ENCODE measurements around the gene MRPS22. TPM values are rescaled to one million over a fixed set of nuclear protein-coding genes. Genes with fewer than 3 reads are reported as not detected.
A peak's percentile ranks its signal among the peaks of the same experiment; 100 is the strongest.

The MRPS22 gene
- total RNA-seq, 1 experiment from 2014 or later: 95.1 TPM

DNA sequence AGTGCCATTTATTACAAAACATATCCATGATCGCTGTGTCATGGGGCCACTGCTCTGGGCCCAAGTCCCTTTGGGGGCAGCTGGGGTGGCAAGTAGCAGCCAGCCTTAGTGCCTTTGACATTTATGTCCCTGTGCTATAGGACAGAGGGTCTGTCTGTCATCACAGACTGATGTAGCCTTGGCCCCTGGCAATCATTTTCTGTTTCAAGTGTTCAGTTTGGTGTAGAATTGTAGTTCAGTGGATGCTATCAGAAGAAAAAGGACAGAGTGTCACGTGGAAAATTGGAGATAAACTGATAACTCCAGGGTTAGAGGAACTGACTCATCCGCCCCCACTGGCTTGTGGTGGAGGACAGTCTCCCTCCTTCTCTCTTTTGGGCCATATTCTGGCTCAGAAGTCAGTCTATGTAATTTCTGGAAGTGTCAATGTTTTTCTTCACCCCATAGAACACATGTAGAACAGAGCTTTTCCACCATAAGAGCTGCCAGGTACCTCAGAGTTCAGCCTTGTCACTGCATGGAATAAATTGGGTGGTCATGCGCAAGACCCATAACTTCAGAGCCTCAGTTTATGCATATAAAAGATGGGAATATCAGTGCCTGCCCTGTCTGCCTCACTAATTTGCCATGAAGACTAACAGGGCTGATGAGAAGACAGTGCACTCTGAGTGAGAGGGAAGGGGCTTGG lies 4.5 kb upstream of the MRPS22 start:
- Histone ChIP-seq H3K4me2 (ENCODE audit: low read length) (peak overlapping the region; percentile 52), H3K4me3 (replicated peaks in 1 of 2; ENCODE audit: low read depth in 1 of 2, low read length in 2 of 2) (no peak overlapping the region), H3K36me3 (ENCODE audit: control insufficient read depth in 1 of 2, insufficient read depth in 2 of 2, low read length in 2 of 2) (no peaks in the 10 kb centered on the region), H4K20me1 (ENCODE audit: insufficient read depth) (no peaks in the 10 kb centered on the region), H3K9me2 (ENCODE audit: insufficient read depth) (no peaks in the 10 kb centered on the region), H3K9ac (ENCODE audit: low read length) (peak overlapping the region; percentile 12; the same call in 1 of the 2 replicates), H3K79me2 (ENCODE audit: insufficient read depth, low read length) (peaks cover 6% of the 10 kb centered on the region), H2AFZ (ENCODE audit: low read depth, low read length, poor library complexity, severe bottlenecking) (peak overlapping the region; percentile 50), H3K27me3 (ENCODE audit: insufficient read depth, low read length) (no peaks in the 10 kb centered on the region), H3K4me1 (ENCODE audit: control insufficient read depth in 1 of 2, insufficient read depth in 2 of 2, low read length in 2 of 2) (peaks cover 12 to 36% of the 10 kb centered on the region in 2 experiments), H3K27ac (ENCODE audit: low read depth, low read length) (peak overlapping the region; percentile 29; the same call in 1 of the 2 replicates), H3K9me3 (ENCODE audit: control insufficient read depth in 1 of 2, insufficient read depth in 1 of 2, low read depth in 1 of 2, low read length in 2 of 2) (no peaks in the 10 kb centered on the region)
- POLR2A ChIA-PET: no interaction called here
- ATAC-seq: no peak
- no TSS peak for BruUV-seq (replicated peaks)
- TF ChIP-seq JUND (IDR thresholded peaks at IDR 0.05) (peak; percentile 38; the same call in 1 of the 2 replicates), ZNF274 (IDR thresholded peaks at IDR 0.05; ENCODE audit: low read depth, low read length) (no peak), FOSL1 (IDR thresholded peaks at IDR 0.05; ENCODE audit: low read depth) (peak; percentile 35; the same call in 1 of the 2 replicates), EZH2phosphoT487 (IDR thresholded peaks at IDR 0.05; ENCODE audit: borderline replicate concordance) (no peak), SP1 (IDR thresholded peaks at IDR 0.05; ENCODE audit: low read depth) (no peak), TCF7L2 (IDR thresholded peaks at IDR 0.05; ENCODE audit: borderline replicate concordance, extremely low read depth, insufficient read depth, insufficient read length) (no peak), EGR1 (IDR thresholded peaks at IDR 0.05; ENCODE audit: low read depth) (peak; percentile 80), CEBPB (IDR thresholded peaks at IDR 0.05; ENCODE audit: low read depth) (no peak), POLR2A (IDR thresholded peaks at IDR 0.05; ENCODE audit: borderline replicate concordance, extremely low read depth, insufficient read depth, insufficient read length) (no peak), POLR2AphosphoS5 (IDR thresholded peaks at IDR 0.05; ENCODE audit: low read depth, low read length) (no peak), REST (IDR thresholded peaks at IDR 0.05; ENCODE audit: low read depth) (no peak), ZFX (IDR thresholded peaks at IDR 0.05) (no peak), CBX3 (IDR thresholded peaks at IDR 0.05; ENCODE audit: low read depth) (no peak), ELF1 (IDR thresholded peaks at IDR 0.05; ENCODE audit: borderline replicate concordance, low read depth) (no peak), SIN3A (IDR thresholded peaks at IDR 0.05; ENCODE audit: low read depth) (no peak)
- TF ChIP-seq, protein P1, sequence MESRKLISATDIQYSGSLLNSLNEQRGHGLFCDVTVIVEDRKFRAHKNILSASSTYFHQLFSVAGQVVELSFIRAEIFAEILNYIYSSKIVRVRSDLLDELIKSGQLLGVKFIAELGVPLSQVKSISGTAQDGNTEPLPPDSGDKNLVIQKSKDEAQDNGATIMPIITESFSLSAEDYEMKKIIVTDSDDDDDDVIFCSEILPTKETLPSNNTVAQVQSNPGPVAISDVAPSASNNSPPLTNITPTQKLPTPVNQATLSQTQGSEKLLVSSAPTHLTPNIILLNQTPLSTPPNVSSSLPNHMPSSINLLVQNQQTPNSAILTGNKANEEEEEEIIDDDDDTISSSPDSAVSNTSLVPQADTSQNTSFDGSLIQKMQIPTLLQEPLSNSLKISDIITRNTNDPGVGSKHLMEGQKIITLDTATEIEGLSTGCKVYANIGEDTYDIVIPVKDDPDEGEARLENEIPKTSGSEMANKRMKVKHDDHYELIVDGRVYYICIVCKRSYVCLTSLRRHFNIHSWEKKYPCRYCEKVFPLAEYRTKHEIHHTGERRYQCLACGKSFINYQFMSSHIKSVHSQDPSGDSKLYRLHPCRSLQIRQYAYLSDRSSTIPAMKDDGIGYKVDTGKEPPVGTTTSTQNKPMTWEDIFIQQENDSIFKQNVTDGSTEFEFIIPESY (IDR thresholded peaks at IDR 0.05; ENCODE audit: extremely low read depth, insufficient replicate concordance, low read length): no peak
- TF ChIP-seq, protein P2, sequence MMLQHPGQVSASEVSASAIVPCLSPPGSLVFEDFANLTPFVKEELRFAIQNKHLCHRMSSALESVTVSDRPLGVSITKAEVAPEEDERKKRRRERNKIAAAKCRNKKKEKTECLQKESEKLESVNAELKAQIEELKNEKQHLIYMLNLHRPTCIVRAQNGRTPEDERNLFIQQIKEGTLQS (IDR thresholded peaks at IDR 0.05): no peak
- intact Hi-C loops (cut with micrococcal nuclease): no loop called here
- CTCF ChIA-PET: interaction anchor here (1.8 kb wide), 1 partner anchor 10 kb away, joined by 5 read pairs; no protein-coding TSS in a partner anchor
- RAD21 ChIA-PET (ENCODE audit: low non-redundant PET in 1 of 2, low total read pairs in 2 of 2, uncharacterized antibody in 2 of 2, unreplicated experiment in 2 of 2): no interaction called here
- no peak for DNase-seq (ENCODE audit: low read depth, low spot score)

All from HCT116 (cell line).